ENCODE data around the gene HAL. TPM values are rescaled to one million over a fixed set of nuclear protein-coding genes. Genes with fewer than 3 reads are reported as not detected.

The HAL gene
- total and polyA plus RNA-seq, 4 donors: 0.39 to 1.4 (median 0.63) TPM; not detected in 1

GRCh38 chr12:96035283-96036236, 39.4 kb upstream of the HAL start, which contains the start of gene LTA4H:
LTA4H (minus strand) TSS chr12:96035587; CDS start chr12:96035519, 68 bp downstream.
- Histone ChIP-seq H3K4me1 (ENCODE audit: control insufficient read depth in 1 of 2, insufficient read depth in 2 of 2, low read length in 2 of 2) (peaks cover 0 to 1% of the 10 kb centered on the region in 2 donors), H3K36me3 (ENCODE audit: control insufficient read depth in 1 of 2, insufficient read depth in 2 of 2, low read length in 1 of 2) (no peaks in the 10 kb centered on the region), H3K9me3 (ENCODE audit: control insufficient read depth, low read length) (no peaks in the 10 kb centered on the region), H3K27me3 (ENCODE audit: control insufficient read depth in 1 of 2, insufficient read depth in 2 of 2, low read length in 1 of 2) (no peaks in the 10 kb centered on the region), H3K4me3 (ENCODE audit: low read length in 2 of 2) (peak within 1 kb of the TSS; percentile 73 to 81), H3K27ac (ENCODE audit: low read depth in 1 of 2, low read length in 2 of 2) (peak within 1 kb of the TSS in 1 of 2 donors; percentile 49)
- WGBS, 2 donors: 0 to 1% methylated on average over 54 to 55 of the region's 55 CpGs
- DNase-seq (peak; percentile 97 to 98), ATAC-seq (ENCODE audit: low FRiP score) (peak; percentile 100)
- intact Hi-C loops (cut with DNase I): no loop called here

GRCh38 chr12:96034621-96035282, 38.6 kb upstream of the HAL start:
- Histone ChIP-seq H3K4me1 (ENCODE audit: control insufficient read depth in 1 of 2, insufficient read depth in 2 of 2, low read length in 2 of 2) (peaks cover 0 to 1% of the 10 kb centered on the region in 2 donors), H3K4me3 (ENCODE audit: low read length in 2 of 2) (peak overlapping the region; percentile 55 to 73), H3K36me3 (ENCODE audit: control insufficient read depth in 1 of 2, insufficient read depth in 2 of 2, low read length in 1 of 2) (no peaks in the 10 kb centered on the region), H3K27ac (ENCODE audit: low read depth in 1 of 2, low read length in 2 of 2) (peak overlapping the region in 1 of 2 donors; percentile 49), H3K9me3 (ENCODE audit: control insufficient read depth, low read length) (no peaks in the 10 kb centered on the region), H3K27me3 (ENCODE audit: control insufficient read depth in 1 of 2, insufficient read depth in 2 of 2, low read length in 1 of 2) (no peaks in the 10 kb centered on the region)
- 0 to 1% methylated on average over 24 to 25 of the region's 25 CpGs for WGBS, 2 donors
- DNase-seq (peak in 1 of 2 donors; percentile 54), ATAC-seq (ENCODE audit: low FRiP score) (peak; percentile 4)
- intact Hi-C loops (cut with DNase I): no loop called here

GRCh38 chr12:96033549-96034389, 37.6 kb upstream of the HAL start:
- intact Hi-C loops (cut with DNase I): no loop called here
- DNase-seq (no peak), ATAC-seq (ENCODE audit: low FRiP score) (no peak)
- no peaks in the 10 kb centered on the region for H3K36me3 ChIP-seq (ENCODE audit: control insufficient read depth in 1 of 2, insufficient read depth in 2 of 2, low read length in 1 of 2)
- H3K27ac ChIP-seq (ENCODE audit: low read depth in 1 of 2, low read length in 2 of 2): no peak overlapping the region
- H3K27me3 ChIP-seq (ENCODE audit: control insufficient read depth in 1 of 2, insufficient read depth in 2 of 2, low read length in 1 of 2): no peaks in the 10 kb centered on the region
- WGBS, 2 donors: 68 to 69% methylated on average over 7 of the region's 7 CpGs
- peaks cover 0 to 1% of the 10 kb centered on the region in 2 donors for H3K4me1 ChIP-seq (ENCODE audit: control insufficient read depth in 1 of 2, insufficient read depth in 2 of 2, low read length in 2 of 2)
- H3K4me3 ChIP-seq (ENCODE audit: low read length in 2 of 2): no peak overlapping the region
- H3K9me3 ChIP-seq (ENCODE audit: control insufficient read depth, low read length): no peaks in the 10 kb centered on the region

GRCh38 chr12:96029826-96030225, 33.7 kb upstream of the HAL start:
- DNase-seq (no peak), ATAC-seq (ENCODE audit: low FRiP score) (no peak)
- Histone ChIP-seq H3K36me3 (ENCODE audit: control insufficient read depth in 1 of 2, insufficient read depth in 2 of 2, low read length in 1 of 2) (peaks cover 0 to 3% of the 10 kb centered on the region in 2 donors), H3K27me3 (ENCODE audit: control insufficient read depth in 1 of 2, insufficient read depth in 2 of 2, low read length in 1 of 2) (no peaks in the 10 kb centered on the region), H3K4me3 (ENCODE audit: low read length in 2 of 2) (no peak overlapping the region), H3K4me1 (ENCODE audit: control insufficient read depth in 1 of 2, insufficient read depth in 2 of 2, low read length in 2 of 2) (peaks cover 0 to 1% of the 10 kb centered on the region in 2 donors), H3K27ac (ENCODE audit: low read depth in 1 of 2, low read length in 2 of 2) (no peak overlapping the region), H3K9me3 (ENCODE audit: control insufficient read depth, low read length) (no peaks in the 10 kb centered on the region)
- intact Hi-C loops (cut with DNase I): no loop called here
- WGBS, 2 donors: 89 to 95% methylated on average over 2 of the region's 2 CpGs

- WGBS, 2 donors: 88 to 89% methylated on average over 1 of the region's 1 CpG
- intact Hi-C loops (cut with DNase I): no loop called here
These were observed 32.4 kb upstream of the HAL start for GRCh38 chr12:96028538-96028937.

GRCh38 chr12:96026331-96026730, 30.2 kb upstream of the HAL start:
- 98% methylated on average over 1 of the region's 1 CpG for WGBS, 2 donors
- H3K4me1 ChIP-seq (ENCODE audit: control insufficient read depth in 1 of 2, insufficient read depth in 2 of 2, low read length in 2 of 2): no peaks in the 10 kb centered on the region
- H3K9me3 ChIP-seq (ENCODE audit: control insufficient read depth, low read length): no peaks in the 10 kb centered on the region
- intact Hi-C loops (cut with DNase I): no loop called here
- H3K4me3 ChIP-seq (ENCODE audit: low read length in 2 of 2): no peak overlapping the region
- H3K36me3 ChIP-seq (ENCODE audit: control insufficient read depth in 1 of 2, insufficient read depth in 2 of 2, low read length in 1 of 2): peaks cover 0 to 5% of the 10 kb centered on the region in 2 donors
- no peak overlapping the region for H3K27ac ChIP-seq (ENCODE audit: low read depth in 1 of 2, low read length in 2 of 2)
- DNase-seq (no peak), ATAC-seq (ENCODE audit: low FRiP score) (no peak)
- H3K27me3 ChIP-seq (ENCODE audit: control insufficient read depth in 1 of 2, insufficient read depth in 2 of 2, low read length in 1 of 2): no peaks in the 10 kb centered on the region

More at GRCh38 chr12:96028538-96028937, 32.4 kb upstream of the HAL start:
- Histone ChIP-seq H3K9me3 (ENCODE audit: control insufficient read depth, low read length) (no peaks in the 10 kb centered on the region), H3K27me3 (ENCODE audit: control insufficient read depth in 1 of 2, insufficient read depth in 2 of 2, low read length in 1 of 2) (no peaks in the 10 kb centered on the region), H3K27ac (ENCODE audit: low read depth in 1 of 2, low read length in 2 of 2) (no peak overlapping the region), H3K4me3 (ENCODE audit: low read length in 2 of 2) (no peak overlapping the region), H3K36me3 (ENCODE audit: control insufficient read depth in 1 of 2, insufficient read depth in 2 of 2, low read length in 1 of 2) (peaks cover 0 to 3% of the 10 kb centered on the region in 2 donors), H3K4me1 (ENCODE audit: control insufficient read depth in 1 of 2, insufficient read depth in 2 of 2, low read length in 2 of 2) (peaks cover 0 to 1% of the 10 kb centered on the region in 2 donors)
- DNase-seq (no peak), ATAC-seq (ENCODE audit: low FRiP score) (no peak)

GRCh38 chr12:96025518-96025917, 29.4 kb upstream of the HAL start:
- H3K27ac ChIP-seq (ENCODE audit: low read depth in 1 of 2, low read length in 2 of 2): no peak overlapping the region
- peaks cover 0 to 5% of the 10 kb centered on the region in 2 donors for H3K36me3 ChIP-seq (ENCODE audit: control insufficient read depth in 1 of 2, insufficient read depth in 2 of 2, low read length in 1 of 2)
- intact Hi-C loops (cut with DNase I): no loop called here
- ATAC-seq (ENCODE audit: low FRiP score) (no peak), DNase-seq (no peak)
- WGBS, 2 donors: 96% methylated on average over 4 of the region's 4 CpGs
- H3K4me1 ChIP-seq (ENCODE audit: control insufficient read depth in 1 of 2, insufficient read depth in 2 of 2, low read length in 2 of 2): no peaks in the 10 kb centered on the region
- H3K27me3 ChIP-seq (ENCODE audit: control insufficient read depth in 1 of 2, insufficient read depth in 2 of 2, low read length in 1 of 2): no peaks in the 10 kb centered on the region
- no peak overlapping the region for H3K4me3 ChIP-seq (ENCODE audit: low read length in 2 of 2)
- H3K9me3 ChIP-seq (ENCODE audit: control insufficient read depth, low read length): no peaks in the 10 kb centered on the region

GRCh38 chr12:96020314-96021003, 24.3 kb upstream of the HAL start:
- no peak for DNase-seq
- WGBS, 2 donors: 89 to 92% methylated on average over 3 of the region's 3 CpGs
- peaks cover 0 to 4% of the 10 kb centered on the region in 2 donors for H3K36me3 ChIP-seq (ENCODE audit: control insufficient read depth in 1 of 2, insufficient read depth in 2 of 2, low read length in 1 of 2)
- no peaks in the 10 kb centered on the region for H3K9me3 ChIP-seq (ENCODE audit: control insufficient read depth, low read length)
- intact Hi-C loops (cut with DNase I): no loop called here
- H3K4me3 ChIP-seq (ENCODE audit: low read length in 2 of 2): no peak overlapping the region
- H3K27me3 ChIP-seq (ENCODE audit: control insufficient read depth in 1 of 2, insufficient read depth in 2 of 2, low read length in 1 of 2): no peaks in the 10 kb centered on the region
- H3K27ac ChIP-seq (ENCODE audit: low read depth in 1 of 2, low read length in 2 of 2): no peak overlapping the region
- no peak for ATAC-seq (ENCODE audit: low FRiP score)
- H3K4me1 ChIP-seq (ENCODE audit: control insufficient read depth in 1 of 2, insufficient read depth in 2 of 2, low read length in 2 of 2): no peaks in the 10 kb centered on the region

Measured in aorta (tissue), 5 donors.